ENCODE results near the gene KRT4. TPM values are rescaled to one million over a fixed set of nuclear protein-coding genes. Genes with fewer than 3 reads are reported as not detected.

Gene KRT4
- total RNA-seq, 1 experiment from 2014 or later = not detected

GRCh38 chr12:52789637-52790426, 24.1 kb downstream of the KRT4 start:
- Histone ChIP-seq H2AFZ (ENCODE audit: low read length) (no peak overlapping the region), H3K23me2 (ENCODE audit: insufficient read length, low read depth, low read length, poor library complexity, severe bottlenecking) (no peaks in the 10 kb centered on the region)
- DNase-seq = peak; percentile 67

More at GRCh38 chr12:52789637-52790426, 24.1 kb downstream of the KRT4 start:
- no peak overlapping the region for H2BK120ac ChIP-seq (ENCODE audit: low read depth, low read length, poor library complexity, severe bottlenecking)
- no peak overlapping the region for H2BK20ac ChIP-seq (ENCODE audit: low read depth, low read length, poor library complexity, severe bottlenecking)
- Mint-ChIP-seq H3K9me3 (peaks cover 0 to 2% of the 10 kb centered on the region in 2 experiments; a peak in 2 of 5 replicates), H3K36me3 (ENCODE audit: insufficient read depth in 1 of 3, low read depth in 3 of 3) (no peaks in the 10 kb centered on the region), H3K27me3 (ENCODE audit: low read depth) (peaks cover 9% of the 10 kb centered on the region), H3K4me3 (peak overlapping the region in 1 of 2 experiments; percentile 50; a peak in 1 of 5 replicates), H3K27ac (no peak overlapping the region), H3K4me1 (peaks cover 3 to 10% of the 10 kb centered on the region in 2 experiments; a peak in 3 of 4 replicates)
- no peak overlapping the region for H3K4me2 ChIP-seq (ENCODE audit: insufficient read depth, insufficient read length, low read length)
- no peak overlapping the region for H3T11ph ChIP-seq (ENCODE audit: low read length)
- H4K20me1 ChIP-seq (ENCODE audit: control insufficient read depth, insufficient read depth, insufficient read length) = no peaks in the 10 kb centered on the region
- no peak overlapping the region for H3K27ac ChIP-seq (ENCODE audit: insufficient read length, low read depth, low read length)
- no peak overlapping the region for H3K9ac ChIP-seq (ENCODE audit: extremely low read depth, insufficient read length, low read length)
- no peak overlapping the region for H2AK5ac ChIP-seq (ENCODE audit: insufficient read length, low read length)
- no peaks in the 10 kb centered on the region for H3K79me2 ChIP-seq (ENCODE audit: insufficient read depth, low read length)
- no peak overlapping the region for H2BK12ac ChIP-seq (ENCODE audit: insufficient read length, low read depth, low read length)
- no peak overlapping the region; the same call in 1 of the 2 replicates for H3K14ac ChIP-seq (ENCODE audit: insufficient read depth, low read length)
- H3K27me3 ChIP-seq (ENCODE audit: insufficient read depth, low read length) = no peaks in the 10 kb centered on the region
- no peak for TF ChIP-seq CTCF (conservative IDR thresholded peaks at IDR 0.05)
- no peak overlapping the region for H3K4ac ChIP-seq (ENCODE audit: low read depth, low read length)
- no peak overlapping the region for H2BK5ac ChIP-seq (ENCODE audit: insufficient read length, low read length)
- no peak overlapping the region for H4K5ac ChIP-seq (ENCODE audit: insufficient read length, low read depth, low read length)
- H3K4me1 ChIP-seq (ENCODE audit: insufficient read depth, low read length) = no peaks in the 10 kb centered on the region
- no peak overlapping the region for H2BK15ac ChIP-seq (ENCODE audit: low read depth, low read length)
- no peak overlapping the region for H4K8ac ChIP-seq (replicated peaks; ENCODE audit: insufficient read length, low read depth, low read length)
- H4K91ac ChIP-seq (ENCODE audit: insufficient read length, low read depth, low read length) = no peak overlapping the region
- H3K23ac ChIP-seq (ENCODE audit: insufficient read length, low read depth, low read length) = no peak overlapping the region
- H3K9me3 ChIP-seq (ENCODE audit: control insufficient read depth, low read depth, low read length) = no peaks in the 10 kb centered on the region
- H3K79me1 ChIP-seq (ENCODE audit: insufficient read depth, low read depth, low read length, poor library complexity, severe bottlenecking) = no peaks in the 10 kb centered on the region
- no CpG with 5 or more reads among the region's 50 CpGs for WGBS (ENCODE audit: extremely low coverage, insufficient read length, low lambda C conversion rate)
- H3K56ac ChIP-seq (ENCODE audit: insufficient read length, low read depth, low read length) = no peak overlapping the region
- no peak overlapping the region for H3K18ac ChIP-seq (ENCODE audit: insufficient read length, low read depth, low read length)

All from H9 (cell line).